GM23338 (cell line): Measurements from ENCODE around the gene HELB. TPM values are rescaled to one million over a fixed set of nuclear protein-coding genes. Genes with fewer than 3 reads are reported as not detected.

Experiments
- ATAC-seq: fragments of 200-7000 bp; cut with Tn5 transposase; 3 replicates; pipeline ENCODE4 v1.9.1; 2020
- DNase-seq: peaks from one replicate; pipeline ENCODE4 v3.0.0-alpha.2; 2015; ENCODE audit warnings: low spot score
- H2AFZ ChIP-seq: fragments of 200-600 bp; sonication (generic); 2 replicates; pipeline ENCODE4 v1.8.0; 2016; ENCODE audit warnings: antibody characterized with exemption, mild to moderate bottlenecking, moderate library complexity
- H3F3A ChIP-seq: fragments of 200-600 bp; sonication (generic); replicated peaks from 2 replicates; pipeline ENCODE4 v1.8.0; 2017; ENCODE audit warnings: antibody characterized with exemption, mixed run types, low read depth
- H3K27ac ChIP-seq: fragments of 200-600 bp; sonication (generic); 2 replicates; pipeline ENCODE4 v1.6.1; 2016; ENCODE audit warnings: low read depth
- H3K27me3 ChIP-seq: fragments of 200-600 bp; sonication (generic); 2 replicates; pipeline ENCODE4 v1.8.0; 2016; ENCODE audit warnings: mild to moderate bottlenecking, mixed run types, moderate library complexity; ENCODE audit not compliant: insufficient read depth
- H3K36me3 ChIP-seq: fragments of 200-600 bp; sonication (generic); 2 replicates; pipeline ENCODE4 v1.8.0; 2016; ENCODE audit warnings: mild to moderate bottlenecking; ENCODE audit not compliant: insufficient read depth
- H3K4me1 ChIP-seq: fragments of 200-600 bp; sonication (generic); 2 replicates; pipeline ENCODE4 v1.8.0; 2016; ENCODE audit warnings: mild to moderate bottlenecking, moderate library complexity; ENCODE audit not compliant: insufficient read depth
- H3K4me2 ChIP-seq: fragments of 200-600 bp; sonication (generic); 2 replicates; pipeline ENCODE4 v1.7.1; 2017; ENCODE audit warnings: mixed run types
- H3K4me3 ChIP-seq: fragments of 200-600 bp; sonication (generic); 2 replicates; pipeline ENCODE4 v1.6.1; 2016; ENCODE audit warnings: mixed run types
- H3K79me2 ChIP-seq: fragments of 200-600 bp; sonication (generic); replicated peaks from 2 replicates; pipeline ENCODE4 v1.8.0; 2017; ENCODE audit warnings: mild to moderate bottlenecking; ENCODE audit not compliant: insufficient read depth
- H3K9me2 ChIP-seq: fragments of 200-600 bp; sonication (generic); 2 replicates; pipeline ENCODE4 v1.8.0; 2017; ENCODE audit not compliant: insufficient read depth
- H4K20me1 ChIP-seq: fragments of 200-600 bp; sonication (generic); replicated peaks from 2 replicates; pipeline ENCODE4 v1.8.0; 2017; ENCODE audit warnings: mild to moderate bottlenecking; ENCODE audit not compliant: insufficient read depth
- H3K27ac Mint-ChIP-seq: 2 replicates; pipeline ENCODE4 v1.8.0; 2020; ENCODE audit warnings: inconsistent platforms, mild to moderate bottlenecking, moderate library complexity, mixed read lengths
- H3K27me3 Mint-ChIP-seq: 3 replicates; pipeline ENCODE4 v1.8.0; 2022; ENCODE audit warnings: low read depth, mild to moderate bottlenecking, moderate library complexity, mixed read lengths, inconsistent platforms; ENCODE audit not compliant: insufficient read depth, poor library complexity
- H3K36me3 Mint-ChIP-seq: 3 replicates; pipeline ENCODE4 v1.8.0; 2021; ENCODE audit warnings: low read depth, mild to moderate bottlenecking, inconsistent platforms, moderate library complexity, mixed read lengths
- H3K4me1 Mint-ChIP-seq: 3 replicates; pipeline ENCODE4 v1.8.0; 2020; ENCODE audit warnings: mild to moderate bottlenecking, inconsistent platforms, mixed read lengths
- H3K4me3 Mint-ChIP-seq: 3 replicates; pipeline ENCODE4 v1.8.0; 2021; ENCODE audit warnings: moderate library complexity, mild to moderate bottlenecking, inconsistent platforms, mixed read lengths
- H3K9me3 Mint-ChIP-seq: 3 replicates; pipeline ENCODE4 v1.8.0; 2020; ENCODE audit warnings: moderate library complexity, mild to moderate bottlenecking, inconsistent platforms, mixed read lengths
- EZH2phosphoT487 ChIP-seq: fragments of 200-600 bp; sonication (generic); IDR thresholded peaks from one replicate; pipeline ENCODE4 v1.8.1; 2018; ENCODE audit warnings: antibody characterized with exemption; ENCODE audit not compliant: unreplicated experiment
- JUNB ChIP-seq: IDR thresholded peaks from one replicate; pipeline ENCODE4 v1.6.1; 2016; ENCODE audit warnings: antibody characterized with exemption; ENCODE audit not compliant: unreplicated experiment
- NANOG ChIP-seq: IDR thresholded peaks from 2 replicates; pipeline ENCODE4 v1.6.1; 2016; ENCODE audit warnings: antibody characterized with exemption, borderline replicate concordance
- POLR2AphosphoS5 ChIP-seq: IDR thresholded peaks from 2 replicates; pipeline ENCODE4 v1.6.1; 2016; ENCODE audit warnings: antibody characterized with exemption, low read depth
- ZNF114 ChIP-seq: fragments of 250-450 bp; sonication (Bioruptor Pico); IDR thresholded peaks from 2 replicates; pipeline ENCODE4 v1.5.0; 2020; ENCODE audit warnings: mild to moderate bottlenecking, moderate library complexity
- polyA plus RNA-seq: library from polyadenylated mRNA; unstranded; fragments of >200 nt; fragmentation: Nextera tagmentation; extraction: Ambion mirVana; gene quantifications from 2 replicates; pipeline ENCODE4 v1.2.1, GENCODE V29; 2016
- total RNA-seq: library from RNA; depleted of rRNA; stranded (reverse); fragments of >200 nt; shearing (Covaris generic); gene quantifications from 2 replicates; pipeline ENCODE4 v1.2.3, GENCODE V29; 2014
- TF ChIP-seq, protein P1 (sequence below), 2 experiments: fragments of 200-600 bp in 1 of 2; sonication (generic) in 1 of 2; conservative IDR thresholded peaks; 2 replicates each; pipeline versions ENCODE4 v1.5.1 to v1.6.1; 2016 to 2017; ENCODE audit warnings: antibody characterized with exemption in 2 of 2, low read depth in 2 of 2, mild to moderate bottlenecking in 2 of 2, moderate library complexity in 1 of 2
- TF ChIP-seq, protein P2 (sequence below): fragments of 250-450 bp; sonication (Bioruptor Pico); IDR thresholded peaks from 2 replicates; pipeline ENCODE4 v1.5.0; 2020; ENCODE audit warnings: mild to moderate bottlenecking, moderate library complexity
- TF ChIP-seq, protein P3 (sequence below): IDR thresholded peaks from 2 replicates; pipeline ENCODE4 v1.6.1; 2016; ENCODE audit warnings: antibody characterized with exemption

The HELB gene
- total and polyA plus RNA-seq, 2 experiments from 2014 or later: 3.1 to 18.2 TPM

DNA sequence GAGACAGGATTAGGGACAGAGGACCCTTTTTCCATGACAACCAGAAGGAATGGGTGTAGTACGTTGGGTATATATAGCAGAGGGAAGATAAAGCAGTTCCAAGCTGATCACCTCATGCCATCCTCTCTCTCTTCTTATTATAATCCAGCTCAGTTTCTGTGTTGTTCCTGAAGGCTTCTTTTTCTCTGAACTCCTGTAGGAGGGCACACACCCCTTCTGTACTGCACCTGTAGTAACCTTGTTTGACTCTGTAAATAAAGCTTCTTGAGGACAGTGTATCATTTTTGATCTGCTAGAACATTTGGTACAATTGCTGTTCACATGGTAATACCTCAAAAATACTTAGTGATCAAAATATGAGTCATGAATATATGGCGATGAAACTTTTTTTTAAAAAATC lies 33.5 kb downstream of the HELB start:
- peaks cover 3% of the 10 kb centered on the region for H3K27me3 Mint-ChIP-seq
- H3K27ac Mint-ChIP-seq: no peak overlapping the region
- Histone ChIP-seq H3K4me2 (no peak overlapping the region), H3K9me2 (0 out of 2 replicates have a peak, but pooled peaks cover 2% of the 10 kb centered on the region), H3K36me3 (peaks cover 12% of the 10 kb centered on the region), H4K20me1 (no peaks in the 10 kb centered on the region), H3K27ac (no peak overlapping the region), H3K79me2 (no peaks in the 10 kb centered on the region), H3K4me3 (no peak overlapping the region), H2AFZ (no peak overlapping the region), H3K27me3 (no peaks in the 10 kb centered on the region), H3F3A (no peaks in the 10 kb centered on the region), H3K4me1 (no peaks in the 10 kb centered on the region)
- no peak for DNase-seq
- peaks cover 34% of the 10 kb centered on the region for H3K36me3 Mint-ChIP-seq
- ATAC-seq: no peak
- H3K4me3 Mint-ChIP-seq: no peak overlapping the region
- H3K4me1 Mint-ChIP-seq: no peaks in the 10 kb centered on the region
- TF ChIP-seq POLR2AphosphoS5 (no peak), NANOG (no peak), JUNB (no peak), EZH2phosphoT487 (no peak), ZNF114 (CRISPR knock-in tag) (no peak)
- TF ChIP-seq, protein P1, sequence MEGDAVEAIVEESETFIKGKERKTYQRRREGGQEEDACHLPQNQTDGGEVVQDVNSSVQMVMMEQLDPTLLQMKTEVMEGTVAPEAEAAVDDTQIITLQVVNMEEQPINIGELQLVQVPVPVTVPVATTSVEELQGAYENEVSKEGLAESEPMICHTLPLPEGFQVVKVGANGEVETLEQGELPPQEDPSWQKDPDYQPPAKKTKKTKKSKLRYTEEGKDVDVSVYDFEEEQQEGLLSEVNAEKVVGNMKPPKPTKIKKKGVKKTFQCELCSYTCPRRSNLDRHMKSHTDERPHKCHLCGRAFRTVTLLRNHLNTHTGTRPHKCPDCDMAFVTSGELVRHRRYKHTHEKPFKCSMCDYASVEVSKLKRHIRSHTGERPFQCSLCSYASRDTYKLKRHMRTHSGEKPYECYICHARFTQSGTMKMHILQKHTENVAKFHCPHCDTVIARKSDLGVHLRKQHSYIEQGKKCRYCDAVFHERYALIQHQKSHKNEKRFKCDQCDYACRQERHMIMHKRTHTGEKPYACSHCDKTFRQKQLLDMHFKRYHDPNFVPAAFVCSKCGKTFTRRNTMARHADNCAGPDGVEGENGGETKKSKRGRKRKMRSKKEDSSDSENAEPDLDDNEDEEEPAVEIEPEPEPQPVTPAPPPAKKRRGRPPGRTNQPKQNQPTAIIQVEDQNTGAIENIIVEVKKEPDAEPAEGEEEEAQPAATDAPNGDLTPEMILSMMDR (conservative IDR thresholded peaks at IDR 0.05; ENCODE audit: low read depth in 2 of 2): no peak
- TF ChIP-seq, protein P2, sequence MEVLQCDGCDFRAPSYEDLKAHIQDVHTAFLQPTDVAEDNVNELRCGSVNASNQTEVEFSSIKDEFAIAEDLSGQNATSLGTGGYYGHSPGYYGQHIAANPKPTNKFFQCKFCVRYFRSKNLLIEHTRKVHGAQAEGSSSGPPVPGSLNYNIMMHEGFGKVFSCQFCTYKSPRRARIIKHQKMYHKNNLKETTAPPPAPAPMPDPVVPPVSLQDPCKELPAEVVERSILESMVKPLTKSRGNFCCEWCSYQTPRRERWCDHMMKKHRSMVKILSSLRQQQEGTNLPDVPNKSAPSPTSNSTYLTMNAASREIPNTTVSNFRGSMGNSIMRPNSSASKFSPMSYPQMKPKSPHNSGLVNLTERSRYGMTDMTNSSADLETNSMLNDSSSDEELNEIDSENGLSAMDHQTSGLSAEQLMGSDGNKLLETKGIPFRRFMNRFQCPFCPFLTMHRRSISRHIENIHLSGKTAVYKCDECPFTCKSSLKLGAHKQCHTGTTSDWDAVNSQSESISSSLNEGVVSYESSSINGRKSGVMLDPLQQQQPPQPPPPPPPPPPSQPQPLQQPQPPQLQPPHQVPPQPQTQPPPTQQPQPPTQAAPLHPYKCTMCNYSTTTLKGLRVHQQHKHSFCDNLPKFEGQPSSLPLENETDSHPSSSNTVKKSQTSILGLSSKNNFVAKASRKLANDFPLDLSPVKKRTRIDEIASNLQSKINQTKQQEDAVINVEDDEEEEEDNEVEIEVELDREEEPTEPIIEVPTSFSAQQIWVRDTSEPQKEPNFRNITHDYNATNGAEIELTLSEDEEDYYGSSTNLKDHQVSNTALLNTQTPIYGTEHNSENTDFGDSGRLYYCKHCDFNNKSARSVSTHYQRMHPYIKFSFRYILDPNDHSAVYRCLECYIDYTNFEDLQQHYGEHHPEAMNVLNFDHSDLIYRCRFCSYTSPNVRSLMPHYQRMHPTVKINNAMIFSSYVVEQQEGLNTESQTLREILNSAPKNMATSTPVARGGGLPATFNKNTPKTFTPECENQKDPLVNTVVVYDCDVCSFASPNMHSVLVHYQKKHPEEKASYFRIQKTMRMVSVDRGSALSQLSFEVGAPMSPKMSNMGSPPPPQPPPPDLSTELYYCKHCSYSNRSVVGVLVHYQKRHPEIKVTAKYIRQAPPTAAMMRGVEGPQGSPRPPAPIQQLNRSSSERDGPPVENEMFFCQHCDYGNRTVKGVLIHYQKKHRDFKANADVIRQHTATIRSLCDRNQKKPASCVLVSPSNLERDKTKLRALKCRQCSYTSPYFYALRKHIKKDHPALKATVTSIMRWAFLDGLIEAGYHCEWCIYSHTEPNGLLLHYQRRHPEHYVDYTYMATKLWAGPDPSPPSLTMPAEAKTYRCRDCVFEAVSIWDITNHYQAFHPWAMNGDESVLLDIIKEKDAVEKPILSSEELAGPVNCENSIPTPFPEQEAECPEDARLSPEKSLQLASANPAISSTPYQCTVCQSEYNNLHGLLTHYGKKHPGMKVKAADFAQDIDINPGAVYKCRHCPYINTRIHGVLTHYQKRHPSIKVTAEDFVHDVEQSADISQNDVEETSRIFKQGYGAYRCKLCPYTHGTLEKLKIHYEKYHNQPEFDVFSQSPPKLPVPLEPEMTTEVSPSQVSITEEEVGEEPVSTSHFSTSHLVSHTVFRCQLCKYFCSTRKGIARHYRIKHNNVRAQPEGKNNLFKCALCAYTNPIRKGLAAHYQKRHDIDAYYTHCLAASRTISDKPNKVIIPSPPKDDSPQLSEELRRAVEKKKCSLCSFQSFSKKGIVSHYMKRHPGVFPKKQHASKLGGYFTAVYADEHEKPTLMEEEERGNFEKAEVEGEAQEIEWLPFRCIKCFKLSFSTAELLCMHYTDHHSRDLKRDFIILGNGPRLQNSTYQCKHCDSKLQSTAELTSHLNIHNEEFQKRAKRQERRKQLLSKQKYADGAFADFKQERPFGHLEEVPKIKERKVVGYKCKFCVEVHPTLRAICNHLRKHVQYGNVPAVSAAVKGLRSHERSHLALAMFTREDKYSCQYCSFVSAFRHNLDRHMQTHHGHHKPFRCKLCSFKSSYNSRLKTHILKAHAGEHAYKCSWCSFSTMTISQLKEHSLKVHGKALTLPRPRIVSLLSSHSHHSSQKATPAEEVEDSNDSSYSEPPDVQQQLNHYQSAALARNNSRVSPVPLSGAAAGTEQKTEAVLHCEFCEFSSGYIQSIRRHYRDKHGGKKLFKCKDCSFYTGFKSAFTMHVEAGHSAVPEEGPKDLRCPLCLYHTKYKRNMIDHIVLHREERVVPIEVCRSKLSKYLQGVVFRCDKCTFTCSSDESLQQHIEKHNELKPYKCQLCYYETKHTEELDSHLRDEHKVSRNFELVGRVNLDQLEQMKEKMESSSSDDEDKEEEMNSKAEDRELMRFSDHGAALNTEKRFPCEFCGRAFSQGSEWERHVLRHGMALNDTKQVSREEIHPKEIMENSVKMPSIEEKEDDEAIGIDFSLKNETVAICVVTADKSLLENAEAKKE (CRISPR knock-in tag): no peak
- TF ChIP-seq, protein P3, sequence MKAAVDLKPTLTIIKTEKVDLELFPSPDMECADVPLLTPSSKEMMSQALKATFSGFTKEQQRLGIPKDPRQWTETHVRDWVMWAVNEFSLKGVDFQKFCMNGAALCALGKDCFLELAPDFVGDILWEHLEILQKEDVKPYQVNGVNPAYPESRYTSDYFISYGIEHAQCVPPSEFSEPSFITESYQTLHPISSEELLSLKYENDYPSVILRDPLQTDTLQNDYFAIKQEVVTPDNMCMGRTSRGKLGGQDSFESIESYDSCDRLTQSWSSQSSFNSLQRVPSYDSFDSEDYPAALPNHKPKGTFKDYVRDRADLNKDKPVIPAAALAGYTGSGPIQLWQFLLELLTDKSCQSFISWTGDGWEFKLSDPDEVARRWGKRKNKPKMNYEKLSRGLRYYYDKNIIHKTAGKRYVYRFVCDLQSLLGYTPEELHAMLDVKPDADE: no peak
- H3K9me3 Mint-ChIP-seq: peaks cover 10% of the 10 kb centered on the region; the same call in 2 of the 3 replicates
